ENCODE data around the gene DRAXIN.

DNA sequence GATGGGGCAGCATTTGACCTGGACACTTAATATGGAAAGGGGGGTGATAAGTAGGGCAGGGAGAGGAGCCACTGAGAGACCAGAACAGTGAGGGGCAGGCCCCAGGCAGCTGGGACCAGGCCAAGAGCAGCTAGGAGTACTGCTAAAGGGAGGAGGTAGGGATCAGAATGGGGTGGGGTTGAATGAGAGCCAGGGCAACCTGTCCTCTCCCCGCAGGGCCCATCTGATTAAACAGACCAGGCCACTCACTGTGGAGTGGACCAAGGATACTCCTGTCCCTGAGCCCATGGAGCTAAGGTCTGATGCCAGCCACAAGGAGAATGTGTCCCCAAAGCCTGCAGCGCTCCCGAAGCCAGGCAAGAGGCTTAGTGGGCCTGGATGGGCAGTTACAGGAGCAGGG, 72.6 kb downstream of the DRAXIN start:
- no peak for TF ChIP-seq CTCF (IDR thresholded peaks at IDR 0.05)
- no peak for TF ChIP-seq POLR2A (IDR thresholded peaks at IDR 0.05; ENCODE audit: low read depth)
- no peak for TF ChIP-seq POLR2AphosphoS5 (IDR thresholded peaks at IDR 0.05)
